Upper lobe of left lung (tissue), 6 donors: ENCODE data around the gene PEA15. TPM values are rescaled to one million over a fixed set of nuclear protein-coding genes. Genes with fewer than 3 reads are reported as not detected.

ENCODE experiments used
- ATAC-seq, 2 donors: fragments of 200-7000 bp; cut with Tn5 transposase; one replicate each; pipeline ENCODE4 v1.9.1; 2022; ENCODE audit warnings: mild to moderate bottlenecking in 2 of 2, moderate library complexity in 2 of 2; ENCODE audit not compliant: low FRiP score in 2 of 2
- DNase-seq, 2 donors: peaks; one replicate each; pipeline ENCODE4 v3.0.0-alpha.2; 2019 to 2020
- H3K27ac ChIP-seq, 4 donors: fragments of 200-600 bp; sonication (generic); one replicate each; pipeline ENCODE4 v1.5.1; 2016 to 2019
- H3K27me3 ChIP-seq, 4 donors: fragments of 200-600 bp; sonication (generic); one replicate each; pipeline ENCODE4 v1.5.1; 2017 to 2019
- H3K36me3 ChIP-seq, 4 donors: fragments of 200-600 bp; sonication (generic); one replicate each; pipeline ENCODE4 v1.5.1; 2016 to 2019
- H3K4me1 ChIP-seq, 4 donors: fragments of 200-600 bp; sonication (generic); one replicate each; pipeline ENCODE4 v1.5.1; 2018 to 2019
- H3K4me3 ChIP-seq, 4 donors: fragments of 200-600 bp; sonication (generic); one replicate each; pipeline ENCODE4 v1.5.1; 2017 to 2019; ENCODE audit warnings: mild to moderate bottlenecking in 2 of 4, moderate library complexity in 1 of 4
- H3K9me3 ChIP-seq, 4 donors: fragments of 200-600 bp; sonication (generic); one replicate each; pipeline ENCODE4 v1.5.1; 2018 to 2019
- CTCF ChIP-seq, 6 experiments: fragments of 450-650 bp in 4 of 6; fragments of 200-600 bp in 2 of 6; sonication (generic) in 2 of 6; IDR thresholded peaks; one replicate each; pipeline ENCODE4 v1.5.1; 2016 to 2019; ENCODE audit warnings: antibody characterized with exemption in 6 of 6
- EP300 ChIP-seq, 4 donors: sonication (generic); formaldehyde crosslinking; IDR thresholded peaks; one replicate each; pipeline ENCODE4 v1.5.1; 2017; ENCODE audit warnings: antibody characterized with exemption in 4 of 4, control low read depth in 2 of 4
- POLR2A ChIP-seq, 4 donors: fragments of 450-650 bp; IDR thresholded peaks; one replicate each; pipeline ENCODE4 v1.5.1; 2016 to 2017; ENCODE audit warnings: antibody characterized with exemption in 4 of 4, mild to moderate bottlenecking in 2 of 4
- POLR2AphosphoS5 ChIP-seq, 2 donors: sonication (generic); formaldehyde crosslinking; IDR thresholded peaks; one replicate each; pipeline ENCODE4 v1.5.1; 2017; ENCODE audit warnings: antibody characterized with exemption in 2 of 2
- WGBS, 2 donors: methylation state at CpG; one replicate each; pipeline ENCODE4 v1.1.5; 2017 to 2018; 5-methylcytosine and 5-hydroxymethylcytosine counted together
- total RNA-seq, 6 donors: library from RNA; depleted of rRNA in 4 of 6; stranded (reverse); fragments of >200 nt in 4 of 6; gene quantifications; one replicate each; pipeline versions ENCODE4 v1.1.0 to v1.2.1, GENCODE V29; 2016 to 2021
- donor health status: DM: no; HTN: no; CAD: no; lungs with moderate emphysema.
- donor health status: DM: no; HTN: yes; CAD: no; lungs with severe emphysema.

PEA15 gene
- total RNA-seq, 6 donors from 2014 or later = 30.4 to 174 (median 67.9) TPM

DNA sequence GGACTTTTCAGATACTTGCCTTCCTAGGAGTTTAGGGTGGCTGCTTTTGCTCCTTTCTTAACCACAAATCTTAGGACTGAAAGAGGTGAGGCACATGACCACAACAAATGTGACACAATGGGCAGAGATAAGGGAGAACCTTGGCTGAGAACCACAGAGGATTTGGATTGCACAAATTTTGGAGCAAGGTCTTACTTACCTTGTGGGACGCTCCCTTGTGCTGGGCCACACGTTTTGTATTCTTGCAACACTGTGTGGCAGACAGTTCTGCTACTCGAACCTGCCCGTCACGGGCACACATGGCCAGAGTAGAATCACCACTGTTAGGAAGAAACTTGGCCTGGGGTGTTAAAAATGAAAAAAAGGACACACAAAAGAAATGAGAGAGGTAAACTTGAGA, 33.2 kb downstream of the PEA15 start:
- H3K36me3 ChIP-seq = peaks cover 34 to 94% (median 50%) of the 10 kb centered on the region in 4 donors
- no peak for ATAC-seq
- no peak overlapping the region for H3K4me3 ChIP-seq
- H3K27me3 ChIP-seq = no peaks in the 10 kb centered on the region
- WGBS, 2 donors = 70 to 88% methylated on average over 5 of the region's 5 CpGs
- TF ChIP-seq CTCF (IDR thresholded peaks at IDR 0.05) (no peak), POLR2AphosphoS5 (IDR thresholded peaks at IDR 0.05) (no peak), POLR2A (IDR thresholded peaks at IDR 0.05) (no peak), EP300 (IDR thresholded peaks at IDR 0.05) (no peak)
- no peak overlapping the region for H3K27ac ChIP-seq
- no peak for DNase-seq
- peaks cover 0 to 7% (median 0%) of the 10 kb centered on the region in 4 donors for H3K4me1 ChIP-seq
- H3K9me3 ChIP-seq = no peaks in the 10 kb centered on the region

- Histone ChIP-seq H3K36me3 (peaks cover 40 to 86% (median 50%) of the 10 kb centered on the region in 4 donors), H3K27ac (no peak overlapping the region), H3K9me3 (no peaks in the 10 kb centered on the region), H3K4me3 (no peak overlapping the region), H3K4me1 (peaks cover 0 to 10% (median 4%) of the 10 kb centered on the region in 4 donors), H3K27me3 (no peaks in the 10 kb centered on the region)
- ATAC-seq (no peak), DNase-seq (peak in 1 of 2 donors; percentile 39)
- TF ChIP-seq POLR2A (IDR thresholded peaks at IDR 0.05) = no peak
- TF ChIP-seq CTCF (IDR thresholded peaks at IDR 0.05) = no peak
- TF ChIP-seq EP300 (IDR thresholded peaks at IDR 0.05) = no peak
- TF ChIP-seq POLR2AphosphoS5 (IDR thresholded peaks at IDR 0.05) = no peak
- WGBS, 2 donors = 97% methylated on average over 24 of the region's 24 CpGs
Measured at GRCh38 chr1:160239582-160240299, 34.6 kb downstream of the PEA15 start.

- H3K27me3 ChIP-seq = no peaks in the 10 kb centered on the region
- peaks cover 17 to 49% (median 22%) of the 10 kb centered on the region in 4 donors for H3K36me3 ChIP-seq
- H3K4me1 ChIP-seq = peaks cover 0 to 10% (median 4%) of the 10 kb centered on the region in 4 donors
- ATAC-seq (no peak), DNase-seq (no peak)
- no peaks in the 10 kb centered on the region for H3K9me3 ChIP-seq
- TF ChIP-seq POLR2A (IDR thresholded peaks at IDR 0.05) (no peak), CTCF (IDR thresholded peaks at IDR 0.05) (no peak), EP300 (IDR thresholded peaks at IDR 0.05) (no peak), POLR2AphosphoS5 (IDR thresholded peaks at IDR 0.05) (no peak)
- no peak overlapping the region for H3K4me3 ChIP-seq
- peak overlapping the region in 1 of 4 donors; percentile 12 for H3K27ac ChIP-seq
Measured at GRCh38 chr1:160243767-160244166, 38.6 kb downstream of the PEA15 start.

- no peak for DNase-seq
- H3K4me1 ChIP-seq = peaks cover 0 to 10% (median 4%) of the 10 kb centered on the region in 4 donors
- no peak overlapping the region for H3K27ac ChIP-seq
- no peaks in the 10 kb centered on the region for H3K9me3 ChIP-seq
- 72 to 74% methylated on average over 1 of the region's 1 CpG for WGBS, 2 donors
- no peak for ATAC-seq
- H3K36me3 ChIP-seq = peaks cover 15 to 44% (median 19%) of the 10 kb centered on the region in 4 donors
- TF ChIP-seq POLR2AphosphoS5 (IDR thresholded peaks at IDR 0.05) (no peak), POLR2A (IDR thresholded peaks at IDR 0.05) (no peak), CTCF (IDR thresholded peaks at IDR 0.05) (no peak), EP300 (IDR thresholded peaks at IDR 0.05) (no peak)
- no peak overlapping the region for H3K4me3 ChIP-seq
- H3K27me3 ChIP-seq = no peaks in the 10 kb centered on the region
Measured at GRCh38 chr1:160244209-160244608, 39.0 kb downstream of the PEA15 start.

GRCh38 chr1:160245434-160245833, 40.2 kb downstream of the PEA15 start:
- Histone ChIP-seq H3K4me1 (peaks cover 0 to 10% (median 4%) of the 10 kb centered on the region in 4 donors), H3K27ac (no peak overlapping the region), H3K9me3 (no peaks in the 10 kb centered on the region), H3K27me3 (no peaks in the 10 kb centered on the region), H3K4me3 (no peak overlapping the region), H3K36me3 (peaks cover 3 to 32% (median 8%) of the 10 kb centered on the region in 4 donors)
- WGBS, 2 donors = 96 to 100% methylated on average over 1 of the region's 1 CpG
- no peak for TF ChIP-seq EP300 (IDR thresholded peaks at IDR 0.05)
- no peak for TF ChIP-seq POLR2AphosphoS5 (IDR thresholded peaks at IDR 0.05)
- TF ChIP-seq CTCF (IDR thresholded peaks at IDR 0.05) = no peak
- DNase-seq (no peak), ATAC-seq (no peak)
